ENCODE results near the gene TAMALIN. TPM values are rescaled to one million over a fixed set of nuclear protein-coding genes. Genes with fewer than 3 reads are reported as not detected.

The TAMALIN gene
- total and polyA plus RNA-seq, 12 donors: 1.8 to 44.9 (median 14.9) TPM

DNA sequence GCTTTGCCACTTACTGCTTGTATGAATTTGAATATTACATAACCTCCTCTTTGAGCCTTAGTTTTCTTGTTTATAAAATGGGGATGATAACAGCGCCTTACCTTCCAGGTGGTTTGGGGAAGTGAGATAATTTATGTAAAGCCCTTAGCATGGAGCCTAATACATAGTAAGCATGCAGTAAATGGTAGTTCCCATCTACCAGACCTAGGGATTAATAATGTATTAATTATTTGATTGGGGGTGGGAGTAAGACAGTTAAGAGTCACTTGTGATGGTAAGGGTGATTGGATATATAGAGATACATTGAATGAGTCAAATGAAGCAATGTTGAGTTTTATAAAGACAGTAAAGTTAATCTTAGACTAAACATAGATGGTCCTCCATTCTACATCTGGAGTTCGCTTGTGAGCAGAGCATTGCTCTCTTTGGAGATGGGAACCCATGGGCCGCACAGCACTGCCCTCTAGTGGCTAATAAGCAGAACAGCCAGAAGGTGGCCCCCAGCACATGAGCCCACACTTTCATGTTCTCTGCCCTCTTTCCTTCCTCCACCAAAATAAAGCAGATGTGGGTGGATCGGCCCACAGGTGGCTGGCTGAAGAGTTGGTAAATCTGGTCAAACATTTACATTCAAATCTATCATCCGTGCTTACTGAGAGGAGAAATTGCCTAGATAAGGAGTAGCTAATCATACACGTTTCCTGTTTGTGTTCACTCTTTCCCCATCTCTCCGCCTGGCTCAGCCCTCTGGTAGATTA, 26.5 kb upstream of the TAMALIN start:
- Histone ChIP-seq H3K9me3 (replicated peaks in 1 of 3) (no peaks in the 10 kb centered on the region), H3K27me3 (no peaks in the 10 kb centered on the region), H3K4me3 (no peak overlapping the region), H3K4me1 (replicated peaks in 1 of 2) (peaks cover 4 to 5% of the 10 kb centered on the region in 2 donors), H3K36me3 (replicated peaks in 1 of 2) (peaks cover 0 to 56% of the 10 kb centered on the region in 2 donors), H3K27ac (no peak overlapping the region)
- WGBS, 4 donors: 45 to 52% (median 46%) methylated on average over 7 of the region's 7 CpGs
- DNase-seq: peak; percentile 48 to 89 (median 72)
- TF ChIP-seq, protein P1, sequence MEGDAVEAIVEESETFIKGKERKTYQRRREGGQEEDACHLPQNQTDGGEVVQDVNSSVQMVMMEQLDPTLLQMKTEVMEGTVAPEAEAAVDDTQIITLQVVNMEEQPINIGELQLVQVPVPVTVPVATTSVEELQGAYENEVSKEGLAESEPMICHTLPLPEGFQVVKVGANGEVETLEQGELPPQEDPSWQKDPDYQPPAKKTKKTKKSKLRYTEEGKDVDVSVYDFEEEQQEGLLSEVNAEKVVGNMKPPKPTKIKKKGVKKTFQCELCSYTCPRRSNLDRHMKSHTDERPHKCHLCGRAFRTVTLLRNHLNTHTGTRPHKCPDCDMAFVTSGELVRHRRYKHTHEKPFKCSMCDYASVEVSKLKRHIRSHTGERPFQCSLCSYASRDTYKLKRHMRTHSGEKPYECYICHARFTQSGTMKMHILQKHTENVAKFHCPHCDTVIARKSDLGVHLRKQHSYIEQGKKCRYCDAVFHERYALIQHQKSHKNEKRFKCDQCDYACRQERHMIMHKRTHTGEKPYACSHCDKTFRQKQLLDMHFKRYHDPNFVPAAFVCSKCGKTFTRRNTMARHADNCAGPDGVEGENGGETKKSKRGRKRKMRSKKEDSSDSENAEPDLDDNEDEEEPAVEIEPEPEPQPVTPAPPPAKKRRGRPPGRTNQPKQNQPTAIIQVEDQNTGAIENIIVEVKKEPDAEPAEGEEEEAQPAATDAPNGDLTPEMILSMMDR (IDR thresholded peaks at IDR 0.05): peak; percentile 89 to 98 (median 92)
- TF ChIP-seq POLR2A (IDR thresholded peaks at IDR 0.05): no peak
- intact Hi-C loops (cut with DNase I): loop anchor here (2.0 to 10.0 kb wide), 2 partner anchors 85 to 89 kb away; no protein-coding TSS in a partner anchor

DNA sequence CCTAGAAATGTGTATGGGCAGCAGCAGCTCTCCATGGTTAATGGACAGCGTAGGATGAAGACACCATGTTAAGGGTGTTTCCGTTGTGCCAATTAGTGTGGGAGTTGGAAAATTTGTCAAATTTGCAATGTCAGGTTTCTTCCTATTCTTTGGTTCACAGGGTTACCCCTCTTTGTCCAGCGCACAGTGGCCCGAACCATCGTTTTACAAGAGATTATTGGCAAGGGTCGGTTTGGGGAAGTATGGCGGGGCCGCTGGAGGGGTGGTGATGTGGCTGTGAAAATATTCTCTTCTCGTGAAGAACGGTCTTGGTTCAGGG, 26.0 kb upstream of the TAMALIN start:
- intact Hi-C loops (cut with DNase I): loop anchor here (2.0 to 10.0 kb wide), 2 partner anchors 86 to 90 kb away; no protein-coding TSS in a partner anchor
- Histone ChIP-seq H3K9me3 (replicated peaks in 1 of 3) (no peaks in the 10 kb centered on the region), H3K27ac (no peak overlapping the region), H3K36me3 (replicated peaks in 1 of 2) (peaks cover 0 to 56% of the 10 kb centered on the region in 2 donors), H3K27me3 (no peaks in the 10 kb centered on the region), H3K4me3 (no peak overlapping the region), H3K4me1 (replicated peaks in 1 of 2) (peaks cover 4 to 5% of the 10 kb centered on the region in 2 donors)
- TF ChIP-seq, protein P1 (IDR thresholded peaks at IDR 0.05): no peak
- TF ChIP-seq POLR2A (IDR thresholded peaks at IDR 0.05): no peak
- peak in 1 of 7 donors; percentile 37 for DNase-seq
- WGBS, 4 donors: 76 to 87% (median 80%) methylated on average over 10 of the region's 10 CpGs

DNA sequence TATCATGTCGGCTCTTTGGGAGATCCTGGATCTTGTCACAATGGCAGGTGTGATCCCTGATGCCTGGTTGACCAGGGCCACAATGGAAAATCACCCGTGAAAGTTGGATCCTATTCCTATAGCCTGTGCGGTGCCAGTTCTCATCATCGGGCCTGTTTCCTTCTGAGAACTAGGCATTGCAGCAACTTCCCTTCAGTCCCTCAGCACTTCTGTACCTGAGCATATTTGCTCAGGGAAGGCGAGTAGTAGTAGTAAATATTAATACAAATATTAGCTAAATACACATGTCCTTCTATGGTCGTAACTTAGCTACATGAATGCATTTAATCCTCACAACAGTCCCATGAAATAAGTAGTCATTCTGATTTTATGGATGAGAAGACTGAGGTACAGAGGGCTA, 22.1 kb upstream of the TAMALIN start:
- no peaks in the 10 kb centered on the region for H3K4me1 ChIP-seq (replicated peaks in 1 of 2)
- no peak overlapping the region for H3K27ac ChIP-seq
- H3K27me3 ChIP-seq: no peaks in the 10 kb centered on the region
- WGBS, 4 donors: 82 to 93% (median 87%) methylated on average over 6 of the region's 6 CpGs
- no peak for TF ChIP-seq POLR2A (IDR thresholded peaks at IDR 0.05)
- TF ChIP-seq, protein P1 (IDR thresholded peaks at IDR 0.05): no peak
- peak in 1 of 7 donors; percentile 43 for DNase-seq
- no peaks in the 10 kb centered on the region for H3K9me3 ChIP-seq (replicated peaks in 1 of 3)
- H3K4me3 ChIP-seq: no peak overlapping the region
- intact Hi-C loops (cut with DNase I): loop anchor here in 1 of 2 donors (10.0 kb wide), 1 partner anchor 90 kb away; no protein-coding TSS in a partner anchor
- H3K36me3 ChIP-seq (replicated peaks in 1 of 2): peaks cover 0 to 69% of the 10 kb centered on the region in 2 donors

DNA sequence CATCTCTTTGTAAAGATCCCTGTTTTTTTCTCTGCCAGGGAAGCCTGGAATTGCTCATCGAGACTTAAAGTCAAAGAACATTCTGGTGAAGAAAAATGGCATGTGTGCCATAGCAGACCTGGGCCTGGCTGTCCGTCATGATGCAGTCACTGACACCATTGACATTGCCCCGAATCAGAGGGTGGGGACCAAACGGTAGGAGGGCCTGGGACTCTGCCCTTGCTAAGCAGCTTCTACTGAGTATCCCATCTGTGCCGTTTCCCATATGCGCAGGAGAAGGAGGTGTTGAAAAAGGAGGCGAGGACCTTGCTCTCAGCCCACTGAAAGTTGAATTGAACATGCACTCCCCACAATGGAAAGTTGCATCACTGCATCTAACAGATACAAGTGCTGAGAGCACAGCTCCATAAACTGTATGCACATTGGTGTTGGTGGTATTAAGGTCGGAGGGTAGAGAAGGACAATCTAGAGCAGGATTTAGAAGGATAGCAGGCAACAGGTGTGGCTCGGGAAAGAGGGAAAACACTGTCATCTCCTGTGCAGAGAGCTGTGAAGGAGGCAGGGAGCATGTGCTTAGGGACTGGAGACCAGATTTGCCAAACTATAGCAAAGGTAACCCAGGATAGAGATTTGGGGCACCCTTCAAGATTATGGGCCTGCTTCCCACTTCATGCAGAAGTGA, 21.5 kb upstream of the TAMALIN start:
- TF ChIP-seq POLR2A (IDR thresholded peaks at IDR 0.05): no peak
- TF ChIP-seq, protein P1 (IDR thresholded peaks at IDR 0.05): no peak
- Histone ChIP-seq H3K4me3 (no peak overlapping the region), H3K9me3 (replicated peaks in 1 of 3) (no peaks in the 10 kb centered on the region), H3K27me3 (no peaks in the 10 kb centered on the region), H3K4me1 (replicated peaks in 1 of 2) (no peaks in the 10 kb centered on the region), H3K36me3 (replicated peaks in 1 of 2) (peaks cover 0 to 69% of the 10 kb centered on the region in 2 donors), H3K27ac (no peak overlapping the region)
- intact Hi-C loops (cut with DNase I): loop anchor here in 1 of 2 donors (10.0 kb wide), 1 partner anchor 90 kb away; no protein-coding TSS in a partner anchor
- WGBS, 4 donors: 87 to 90% (median 89%) methylated on average over 9 of the region's 9 CpGs
- DNase-seq: peak in 1 of 7 donors; percentile 42

Measured in adrenal gland (tissue), 12 donors.